NCI-H1092 (cell line): ENCODE measurements around the gene SKI.

ENCODE experiments used
- DNase-seq: peaks from one replicate; lab custom pipeline; 2025; lab: John Stamatoyannopoulos, UW

The SKI gene

DNA sequence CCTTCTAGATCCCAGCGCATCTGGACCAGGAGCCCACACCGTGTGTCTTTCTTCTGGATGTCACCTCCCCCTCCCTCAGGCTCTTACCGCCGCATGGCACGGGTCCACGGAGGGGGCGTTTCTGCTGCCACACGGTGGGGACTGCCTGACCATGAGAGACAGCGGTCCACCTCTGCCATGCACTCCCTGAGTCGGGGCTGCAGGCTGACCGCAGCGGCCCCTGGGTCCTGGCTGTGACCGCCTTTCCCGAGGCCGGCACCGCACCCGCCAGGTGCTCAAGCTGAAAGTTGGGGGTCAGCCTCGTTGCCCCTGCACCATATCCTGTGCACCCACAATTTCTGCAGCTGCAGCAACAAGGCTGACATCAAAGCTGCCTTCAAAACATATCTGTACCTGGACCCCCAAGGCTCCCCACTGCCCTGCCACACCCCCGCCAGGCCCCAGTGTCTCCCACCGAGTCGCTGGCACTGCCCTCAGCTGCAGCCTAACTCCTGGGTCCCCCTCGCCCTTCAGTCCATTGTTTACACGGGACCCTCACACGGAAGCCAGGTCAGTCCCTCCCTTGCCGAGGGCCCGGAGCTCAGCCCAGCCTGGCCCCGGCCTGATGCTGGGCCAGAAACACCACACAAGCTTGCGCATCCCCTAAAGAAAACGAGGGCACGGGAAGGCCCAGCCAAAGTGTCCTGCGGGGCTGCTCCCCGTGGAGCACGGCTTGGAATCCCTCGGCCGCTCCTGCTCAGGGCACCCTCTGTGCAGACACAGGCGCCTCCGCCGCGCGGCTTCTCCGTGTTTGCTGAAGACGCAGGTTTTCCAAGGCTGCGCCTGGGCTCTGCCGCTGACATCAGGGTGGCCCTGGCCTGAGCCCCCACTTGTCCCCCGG lies 111.3 kb downstream of the SKI start:
- no peak for DNase-seq

DNA sequence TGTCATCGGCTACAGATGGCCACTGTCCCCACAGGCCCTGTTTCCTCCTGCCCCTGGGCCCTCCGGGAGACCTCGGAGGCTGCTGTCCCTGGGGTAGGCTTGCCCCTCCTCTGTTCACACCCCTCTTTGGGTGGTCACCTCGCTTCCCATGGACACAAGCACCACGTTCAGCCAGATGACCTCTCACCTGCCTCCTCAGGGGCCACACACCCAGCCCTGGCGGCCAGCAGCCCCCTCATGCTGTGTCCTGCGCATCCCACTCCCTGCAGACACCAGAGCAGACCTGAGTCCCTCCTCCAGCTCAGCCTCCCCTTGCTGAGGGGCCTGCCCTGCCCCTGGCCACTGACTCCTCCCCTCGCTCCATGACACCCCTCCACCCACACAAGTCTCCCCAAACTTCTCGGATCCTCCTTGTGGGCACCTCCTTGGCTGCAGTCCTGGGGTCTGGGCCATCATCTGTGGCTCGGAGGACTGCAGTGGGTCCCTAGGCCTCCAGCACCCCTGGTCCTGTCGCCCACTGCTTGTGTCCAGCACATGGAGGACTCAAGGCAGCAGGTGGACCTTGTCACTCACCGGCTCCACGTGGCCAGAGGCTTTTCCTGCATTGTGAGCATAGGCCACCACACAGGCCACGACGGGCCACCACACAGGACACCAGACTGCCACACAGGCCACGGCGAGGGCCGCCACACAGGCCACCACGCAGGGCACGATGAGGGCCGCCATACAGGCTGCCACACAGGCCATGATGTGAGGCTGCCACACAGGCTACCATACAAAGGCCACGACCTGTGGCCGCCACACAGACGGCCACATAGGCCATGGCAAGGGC lies 112.2 kb downstream of the SKI start:
- no peak for DNase-seq

DNA sequence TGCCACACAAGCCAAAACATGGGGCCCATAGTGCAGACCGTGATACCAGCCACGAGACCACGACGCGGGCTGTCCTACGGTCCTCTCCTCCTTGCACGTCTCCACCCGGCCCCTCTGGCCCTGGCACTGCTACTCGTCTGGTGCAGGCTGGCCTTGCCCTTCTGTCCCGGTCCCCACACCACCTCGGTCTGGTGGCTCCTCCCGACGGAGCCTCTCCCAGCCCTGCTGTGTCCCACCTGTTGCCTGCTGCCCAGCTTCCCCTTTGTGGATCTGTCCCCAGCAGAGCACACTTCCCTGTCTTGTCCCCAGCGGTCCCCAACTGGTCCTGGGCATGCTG lies 112.8 kb downstream of the SKI start:
- no peak for DNase-seq

DNA sequence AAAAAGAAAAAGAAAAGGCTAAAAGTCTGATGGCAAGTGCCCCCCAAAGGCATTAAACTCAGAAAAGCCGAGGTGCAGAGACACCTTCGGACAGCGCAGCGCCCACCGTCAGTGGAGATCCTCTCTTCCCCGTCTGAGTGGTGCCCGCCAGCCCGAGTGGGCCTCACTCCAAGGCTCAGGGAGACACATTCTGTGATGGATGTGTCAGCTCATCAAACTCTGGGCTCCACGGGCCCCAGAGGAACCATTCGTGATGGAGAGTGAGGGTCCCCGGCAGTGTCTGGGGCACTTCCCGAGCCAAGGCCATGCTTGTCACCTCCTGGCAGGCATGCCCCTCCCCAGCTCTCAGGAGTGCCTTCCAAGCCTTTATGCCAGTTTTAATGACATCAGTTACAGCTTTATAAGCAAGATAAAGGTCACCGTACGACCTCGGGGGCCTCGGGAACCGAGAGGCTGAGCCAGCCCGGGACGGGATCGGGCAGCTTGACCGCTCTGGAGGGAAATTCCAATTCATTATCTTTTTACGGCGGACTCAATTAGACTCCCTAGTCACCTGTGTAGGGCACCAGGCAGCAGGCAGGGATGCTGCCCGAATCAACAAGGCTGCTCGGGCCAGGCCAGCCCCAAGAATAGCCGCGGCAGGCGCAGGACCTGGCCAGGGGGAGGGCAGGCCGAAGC lies 113.7 kb downstream of the SKI start:
- no peak for DNase-seq

DNA sequence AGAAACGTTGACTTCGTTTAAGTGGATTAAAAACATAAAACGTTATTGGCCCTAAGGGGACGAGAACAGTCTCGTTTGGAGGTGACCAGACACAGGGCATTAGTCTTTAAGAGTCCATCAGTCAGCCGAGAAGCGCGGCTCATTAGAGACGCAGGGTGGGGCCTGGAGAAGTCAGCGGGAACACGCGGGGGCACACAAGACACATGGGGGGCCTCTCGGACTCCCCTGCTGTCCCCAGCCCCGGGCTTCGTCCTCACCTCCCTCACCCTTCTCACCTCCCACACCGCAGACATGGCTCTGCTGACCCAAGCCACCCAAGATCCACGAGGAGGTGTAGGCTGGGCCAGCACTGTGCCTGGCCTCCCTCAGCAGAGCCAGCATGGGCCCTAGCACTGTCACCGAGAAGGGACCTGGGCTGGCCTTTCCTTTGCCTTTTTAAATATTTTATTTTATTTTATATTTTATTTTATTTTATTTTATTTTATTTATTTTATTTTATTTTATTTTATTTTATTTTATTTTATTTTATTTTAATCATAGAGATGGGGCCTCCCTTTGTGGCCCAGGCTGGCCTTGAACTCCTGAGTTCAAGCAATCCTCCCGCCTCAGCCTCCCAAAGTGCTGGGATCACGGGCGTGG lies 114.4 kb downstream of the SKI start:
- no peak for DNase-seq

DNA sequence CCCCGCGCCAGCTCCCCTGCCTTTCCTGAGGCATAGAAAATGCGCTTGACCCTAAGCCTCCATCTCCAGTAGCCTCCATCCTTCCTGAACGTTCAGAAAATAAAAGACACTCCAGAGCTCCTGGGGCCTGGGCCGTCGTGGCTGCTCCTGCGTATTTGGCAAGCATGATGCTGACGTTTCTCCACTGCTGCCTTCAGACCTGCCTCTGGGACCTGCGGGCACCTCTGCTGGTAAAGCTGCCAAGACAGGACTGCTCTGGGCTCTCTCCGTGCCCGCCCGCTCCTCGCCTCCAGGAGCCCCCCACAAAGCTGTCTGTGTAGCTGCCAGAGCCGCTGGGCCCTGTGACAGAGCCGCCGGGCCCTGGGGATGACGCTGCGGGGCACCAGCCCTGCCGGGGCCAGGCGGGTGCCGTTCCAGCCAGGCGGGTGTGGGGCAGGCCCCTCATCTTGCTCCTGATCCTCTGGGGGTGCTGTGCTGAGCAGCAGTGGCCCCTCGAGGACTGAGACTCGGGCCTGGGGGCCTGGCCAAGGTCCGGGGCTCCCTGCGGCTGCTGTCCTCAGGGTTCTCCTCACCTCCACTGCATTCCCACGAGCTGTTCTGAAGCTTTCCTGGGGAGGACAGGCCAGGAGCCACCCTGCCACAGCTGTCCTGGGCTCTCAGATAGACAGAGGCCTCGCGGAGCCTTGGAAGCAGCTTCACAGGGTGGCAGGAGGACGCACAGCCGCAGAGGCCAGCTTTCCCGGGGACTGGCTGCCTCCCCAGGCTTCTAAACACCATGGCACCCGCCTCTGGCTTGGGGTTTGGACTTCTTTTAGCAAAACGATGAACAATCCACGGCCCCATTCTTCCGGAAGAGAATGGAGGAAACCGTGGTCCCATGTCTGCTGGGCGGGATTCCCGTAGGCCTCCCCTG lies 115.2 kb downstream of the SKI start:
- DNase-seq: no peak

DNA sequence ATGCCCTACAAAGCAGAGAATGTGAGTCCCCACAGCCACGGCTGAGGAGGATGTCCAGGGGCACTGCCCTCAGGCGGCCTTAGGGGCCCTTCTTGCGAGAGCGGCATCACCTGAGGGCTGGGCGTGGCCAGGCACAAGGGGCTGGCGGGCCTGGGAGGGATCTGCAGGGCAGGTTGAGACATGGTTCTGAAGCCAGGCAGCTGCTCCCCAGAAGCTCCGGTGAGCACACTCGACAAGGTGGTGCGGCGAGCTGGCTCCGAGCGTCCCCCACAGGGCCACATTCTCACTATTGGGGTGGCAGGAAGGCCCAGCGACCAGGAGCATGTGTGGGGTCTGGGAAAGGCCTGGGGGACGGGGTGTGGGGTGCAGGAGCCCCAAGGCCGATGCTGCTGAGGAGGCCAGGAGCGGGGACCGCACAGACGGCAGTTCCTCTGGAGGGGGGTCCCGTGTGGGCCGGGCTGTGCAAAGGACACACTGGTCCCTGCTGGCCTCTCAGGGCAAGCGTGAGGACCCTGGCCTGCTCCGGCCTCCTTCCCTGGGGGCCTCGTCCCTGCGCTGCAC lies 116.1 kb downstream of the SKI start:
- DNase-seq: no peak

DNA sequence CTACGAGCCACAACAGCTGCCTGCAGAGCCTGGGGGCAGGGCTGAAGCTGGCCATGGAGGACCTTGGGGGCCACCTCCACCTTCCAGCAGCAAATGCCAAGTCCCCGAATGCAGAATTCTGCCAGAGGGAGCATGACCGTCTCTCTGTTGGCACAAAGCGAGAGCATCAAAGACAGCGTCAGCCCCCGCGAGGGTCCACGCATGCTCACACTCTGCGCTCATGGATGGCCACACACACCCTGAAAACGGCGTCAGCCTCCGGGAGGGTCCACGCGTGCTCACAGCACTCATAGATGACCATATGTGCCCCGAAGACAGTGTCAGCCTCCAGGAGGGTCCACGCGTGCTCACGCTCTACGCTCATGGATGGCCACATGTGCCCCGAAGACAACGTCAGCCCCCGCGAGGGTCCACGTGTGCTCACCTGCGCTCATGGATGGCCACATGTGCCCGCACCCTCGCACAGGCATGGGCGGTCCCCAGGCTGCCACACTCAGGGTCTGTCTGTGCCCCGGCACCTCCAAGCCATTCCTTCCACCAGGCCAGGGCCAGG lies 116.7 kb downstream of the SKI start:
- DNase-seq: no peak

DNA sequence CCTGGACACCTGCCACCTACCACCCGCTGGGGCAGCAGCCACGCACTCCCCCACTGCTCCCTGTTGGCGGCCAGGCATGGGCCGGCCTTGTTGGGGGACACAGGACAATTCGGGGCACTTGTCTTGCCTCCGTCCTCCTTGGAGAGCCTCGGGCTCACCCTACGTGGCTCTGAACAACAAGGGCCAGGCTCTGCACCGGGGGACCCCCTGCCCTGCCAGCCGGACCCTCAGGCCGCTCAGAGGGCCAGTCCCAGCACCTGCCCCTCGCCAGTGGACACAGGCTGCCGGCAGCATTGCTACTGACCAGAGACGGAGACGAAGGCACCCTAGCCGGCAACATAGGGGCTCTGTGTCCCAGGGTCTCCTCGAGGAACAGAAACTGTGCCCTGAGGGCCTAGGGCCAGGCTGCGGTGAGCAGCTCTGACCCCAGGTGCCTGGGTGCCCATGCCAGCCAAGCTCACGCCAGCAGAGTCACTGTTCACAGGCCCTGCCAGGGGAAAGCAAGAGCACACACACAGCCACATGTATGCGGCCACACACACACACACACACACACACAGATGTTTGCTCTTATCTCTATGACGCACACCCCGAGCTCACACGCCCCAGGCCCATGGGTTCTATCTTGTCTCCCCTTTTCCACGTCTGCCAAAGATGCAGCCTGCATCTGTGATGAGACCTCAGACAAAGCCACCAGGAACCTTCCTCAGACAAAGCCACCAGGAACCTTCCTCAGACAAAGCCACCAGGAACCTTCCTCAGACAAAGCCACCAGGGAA lies 117.4 kb downstream of the SKI start:
- no peak for DNase-seq

DNA sequence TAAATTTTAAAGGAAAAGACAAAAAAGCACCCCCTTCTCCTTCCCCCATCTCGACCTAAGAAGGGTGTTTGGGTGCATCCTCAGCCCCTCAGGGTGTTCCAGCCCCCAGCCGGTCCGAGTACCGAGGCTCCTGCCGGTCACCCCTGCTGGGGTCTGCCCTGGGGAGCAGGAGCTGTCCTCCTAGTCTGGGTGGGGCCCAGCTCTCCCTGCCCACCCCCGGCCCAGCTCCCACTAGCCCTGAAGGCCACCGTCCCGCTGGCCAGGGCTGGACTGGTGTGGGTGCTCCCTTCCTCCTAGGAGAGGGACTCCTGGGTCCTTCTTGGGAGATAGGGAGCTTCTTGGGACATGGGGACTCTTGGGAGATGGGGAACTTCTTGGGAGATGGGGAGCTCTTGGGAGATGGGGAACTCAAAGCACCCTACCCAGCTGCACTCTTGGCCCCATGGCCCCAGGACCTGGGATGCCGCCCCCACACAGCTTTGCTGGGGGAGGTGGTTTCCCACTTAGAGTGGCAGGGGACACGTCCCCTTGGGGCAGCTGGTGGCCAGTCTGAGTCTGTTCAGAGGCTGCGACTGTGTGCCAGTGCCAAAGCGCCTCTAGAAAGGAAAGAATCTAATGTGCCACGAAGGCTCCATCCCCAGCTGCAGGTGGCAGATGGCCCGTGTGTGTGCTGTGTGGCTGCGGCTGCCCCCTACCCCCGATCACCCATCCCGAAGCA lies 118.7 kb downstream of the SKI start:
- no peak for DNase-seq

DNA sequence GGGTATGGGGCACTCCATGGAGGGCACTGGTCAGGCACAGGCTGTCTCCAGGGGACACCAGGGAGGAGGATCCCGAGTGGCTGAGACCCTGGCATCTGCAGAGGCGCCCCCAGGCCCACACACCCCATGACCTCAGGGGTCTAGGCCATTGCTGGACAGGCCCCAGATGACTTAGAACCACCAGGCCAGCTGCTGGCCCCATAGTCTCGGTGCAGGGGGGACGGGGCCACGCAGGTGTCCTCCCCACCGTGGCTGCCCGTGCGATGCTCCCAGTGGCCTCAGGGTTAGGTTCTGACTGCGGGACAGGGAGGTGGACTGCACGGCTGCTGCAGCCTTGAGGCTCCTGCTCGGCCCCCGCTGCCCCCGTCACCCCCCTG lies 119.3 kb downstream of the SKI start:
- no peak for DNase-seq

DNA sequence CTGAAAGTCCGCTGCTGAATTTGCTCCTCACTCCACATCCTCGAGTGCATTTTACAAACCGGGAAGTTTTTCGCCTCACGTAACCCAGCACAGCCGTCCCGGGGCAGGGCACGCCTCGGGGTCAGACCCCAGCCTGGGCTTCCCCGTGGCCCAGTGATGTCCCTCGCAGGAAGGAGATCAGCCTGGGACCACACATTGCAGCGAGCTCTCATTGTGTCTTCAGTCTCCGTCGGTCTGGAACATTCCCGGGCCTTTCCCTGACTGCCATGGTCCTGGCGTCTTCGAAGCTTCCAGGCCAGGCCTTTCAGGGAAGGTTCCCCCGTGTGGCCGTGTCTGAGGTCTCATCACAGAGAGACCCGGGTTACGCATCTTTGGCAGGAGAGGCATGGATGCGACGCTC lies 119.8 kb downstream of the SKI start:
- no peak for DNase-seq

DNA sequence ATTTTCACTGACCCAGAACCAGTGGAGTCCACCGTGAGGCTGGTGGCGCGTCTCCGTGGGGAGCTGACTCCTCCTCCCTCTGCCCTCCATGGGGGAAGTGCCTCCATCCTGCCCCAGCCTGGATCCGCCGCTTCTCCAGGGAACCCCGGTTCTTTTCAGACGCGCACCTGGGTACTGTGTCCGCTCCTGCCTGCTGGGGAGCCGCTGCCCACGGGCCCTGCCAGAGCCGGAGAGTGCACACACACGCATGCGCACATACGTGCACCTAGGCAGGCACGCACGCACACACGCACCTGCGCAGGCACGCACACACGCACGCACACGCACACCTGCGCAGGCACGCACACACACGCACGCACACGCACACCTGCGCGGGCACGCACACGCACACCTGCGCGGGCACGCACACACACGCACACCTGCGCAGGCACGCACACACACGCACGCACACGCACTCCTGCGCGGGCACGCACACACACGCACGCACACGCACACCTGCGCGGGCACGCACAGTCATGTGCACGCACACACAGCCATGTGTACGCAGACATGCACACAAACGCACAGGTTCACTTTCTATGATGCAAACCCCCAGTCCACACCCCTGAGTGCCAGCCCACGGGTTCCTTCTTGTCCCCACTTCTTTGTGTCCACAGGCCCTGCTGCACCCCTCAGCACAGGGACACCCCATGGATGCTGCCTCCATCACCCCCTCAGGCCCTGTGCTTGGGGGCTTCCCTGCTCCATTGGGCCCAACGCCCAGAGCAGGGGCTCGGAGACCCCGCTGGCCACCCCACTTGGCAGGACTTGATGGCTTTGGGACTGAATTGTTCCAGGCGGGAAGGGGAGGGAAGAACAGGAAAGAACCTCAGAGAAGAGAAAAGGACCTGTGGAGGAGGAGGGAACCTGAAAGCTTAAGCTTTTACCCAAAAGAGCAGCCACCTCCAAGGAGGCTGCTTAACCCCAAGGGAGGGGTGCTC lies 120.5 kb downstream of the SKI start:
- DNase-seq: no peak

DNA sequence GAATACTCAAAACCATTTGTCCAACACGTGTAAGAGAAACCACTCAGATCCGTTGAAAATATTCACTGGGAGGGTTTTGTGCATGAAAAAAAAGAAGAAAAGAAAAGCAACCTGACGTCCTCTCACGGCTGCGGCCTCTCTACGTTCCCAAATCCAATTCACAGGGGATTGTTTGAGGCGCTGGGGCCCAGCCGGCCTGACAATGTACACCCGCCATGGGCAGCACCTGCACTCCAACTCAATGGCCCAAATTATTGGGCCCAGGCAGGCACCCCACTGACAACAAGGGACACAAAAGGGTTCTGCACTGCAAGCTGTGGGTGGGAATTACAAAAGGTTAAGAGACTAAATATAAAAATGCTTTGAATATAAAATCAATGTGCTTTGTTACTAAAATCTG lies 121.7 kb downstream of the SKI start:
- no peak for DNase-seq

DNA sequence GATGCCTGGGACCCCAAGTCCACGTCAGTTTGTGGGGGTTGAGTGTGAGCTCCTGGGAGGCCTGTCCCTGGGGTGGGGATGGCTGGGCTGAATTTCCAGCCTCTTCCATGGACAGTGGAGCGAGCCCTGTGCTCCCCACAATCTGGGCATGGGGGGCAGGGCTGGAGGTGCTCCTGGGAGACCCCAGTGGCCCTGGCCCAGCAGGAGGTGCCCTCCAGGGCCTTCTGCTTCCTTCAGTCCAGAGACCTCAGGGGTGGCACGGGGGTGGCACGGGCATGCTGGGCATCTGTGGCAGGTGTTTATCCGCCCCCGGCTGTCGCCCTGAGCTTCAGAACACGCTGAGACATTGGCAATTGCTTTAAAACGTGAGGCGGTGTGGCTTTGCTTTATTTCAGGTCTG lies 122.4 kb downstream of the SKI start:
- DNase-seq: no peak

DNA sequence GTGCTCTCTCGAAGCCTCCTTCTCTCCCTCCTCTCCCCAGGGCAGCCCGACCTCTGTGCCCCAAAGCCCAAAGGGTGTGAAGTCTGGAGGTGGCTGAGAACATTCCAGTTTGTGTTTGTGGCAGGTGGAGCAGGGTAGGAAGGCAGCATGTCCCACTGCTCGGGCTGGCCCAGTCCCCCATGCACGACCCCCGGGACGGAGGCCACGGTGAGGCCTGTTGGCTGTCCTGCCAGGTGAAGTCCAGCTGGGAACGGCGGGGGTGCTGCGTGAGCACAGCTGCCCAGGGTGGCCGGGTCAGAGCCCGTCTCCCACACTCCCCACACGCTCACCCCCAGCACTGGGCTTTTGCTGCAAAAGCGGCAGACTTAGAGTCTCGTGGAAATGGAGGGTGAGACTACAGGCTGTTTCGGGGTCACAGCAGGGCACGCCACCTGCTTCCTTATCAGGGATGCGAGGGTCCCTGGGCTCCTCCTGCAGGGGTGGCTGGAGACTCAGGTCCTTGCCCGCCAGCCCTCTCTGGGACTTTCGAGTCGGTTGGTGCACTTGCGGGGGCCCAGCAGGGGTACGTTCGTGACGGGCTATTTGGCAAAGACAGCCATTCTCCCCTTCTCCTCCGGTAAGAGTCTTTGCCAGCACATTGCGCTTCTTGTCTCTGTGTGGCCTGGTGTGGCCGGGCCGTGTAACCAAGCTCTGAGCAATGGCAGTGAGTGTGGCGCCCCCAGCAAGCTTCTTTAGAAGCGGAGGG lies 123.0 kb downstream of the SKI start:
- no peak for DNase-seq

DNA sequence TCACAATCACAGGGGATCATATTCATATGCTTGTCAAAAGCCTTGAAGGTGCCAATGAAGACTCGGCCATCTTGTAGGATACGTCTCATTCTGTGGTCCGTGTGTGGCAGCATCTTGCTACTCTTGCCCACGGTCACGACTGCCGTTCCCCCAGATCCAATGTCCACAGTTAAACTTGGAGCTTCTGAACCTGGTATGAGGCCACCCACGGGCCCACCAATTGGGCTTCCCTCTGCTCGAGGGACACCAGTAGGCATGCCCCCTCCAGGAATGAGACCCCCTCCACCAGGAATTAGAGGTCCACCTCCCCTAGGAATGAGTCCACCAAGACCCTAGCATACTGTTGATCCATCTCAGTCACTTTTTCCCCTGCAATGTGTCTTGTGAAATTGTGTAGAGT lies 123.6 kb downstream of the SKI start:
- DNase-seq: no peak
